ENCODE data around the gene CEP164.

Gene CEP164

DNA sequence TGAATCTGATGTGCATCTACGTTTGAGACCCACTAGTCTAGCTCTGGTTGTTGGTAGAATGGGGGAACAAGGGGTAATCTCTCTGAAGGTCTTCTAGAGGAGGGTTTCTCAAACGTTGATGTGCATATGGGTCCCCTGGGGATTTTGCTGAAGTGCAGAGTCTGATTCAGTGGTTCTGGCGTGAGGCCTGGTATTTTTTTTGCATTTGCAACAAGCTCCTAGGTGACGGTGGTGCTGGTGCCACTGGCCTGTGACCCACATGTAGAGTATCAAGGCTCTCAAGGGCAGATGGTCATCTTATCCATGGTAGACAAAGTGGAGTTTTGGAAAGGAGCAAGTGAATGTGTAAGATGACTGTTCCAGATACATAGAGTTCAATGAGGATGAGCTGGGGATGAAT lies 97.1 kb downstream of the CEP164 start (continued):
- TF ChIP-seq, protein P1, sequence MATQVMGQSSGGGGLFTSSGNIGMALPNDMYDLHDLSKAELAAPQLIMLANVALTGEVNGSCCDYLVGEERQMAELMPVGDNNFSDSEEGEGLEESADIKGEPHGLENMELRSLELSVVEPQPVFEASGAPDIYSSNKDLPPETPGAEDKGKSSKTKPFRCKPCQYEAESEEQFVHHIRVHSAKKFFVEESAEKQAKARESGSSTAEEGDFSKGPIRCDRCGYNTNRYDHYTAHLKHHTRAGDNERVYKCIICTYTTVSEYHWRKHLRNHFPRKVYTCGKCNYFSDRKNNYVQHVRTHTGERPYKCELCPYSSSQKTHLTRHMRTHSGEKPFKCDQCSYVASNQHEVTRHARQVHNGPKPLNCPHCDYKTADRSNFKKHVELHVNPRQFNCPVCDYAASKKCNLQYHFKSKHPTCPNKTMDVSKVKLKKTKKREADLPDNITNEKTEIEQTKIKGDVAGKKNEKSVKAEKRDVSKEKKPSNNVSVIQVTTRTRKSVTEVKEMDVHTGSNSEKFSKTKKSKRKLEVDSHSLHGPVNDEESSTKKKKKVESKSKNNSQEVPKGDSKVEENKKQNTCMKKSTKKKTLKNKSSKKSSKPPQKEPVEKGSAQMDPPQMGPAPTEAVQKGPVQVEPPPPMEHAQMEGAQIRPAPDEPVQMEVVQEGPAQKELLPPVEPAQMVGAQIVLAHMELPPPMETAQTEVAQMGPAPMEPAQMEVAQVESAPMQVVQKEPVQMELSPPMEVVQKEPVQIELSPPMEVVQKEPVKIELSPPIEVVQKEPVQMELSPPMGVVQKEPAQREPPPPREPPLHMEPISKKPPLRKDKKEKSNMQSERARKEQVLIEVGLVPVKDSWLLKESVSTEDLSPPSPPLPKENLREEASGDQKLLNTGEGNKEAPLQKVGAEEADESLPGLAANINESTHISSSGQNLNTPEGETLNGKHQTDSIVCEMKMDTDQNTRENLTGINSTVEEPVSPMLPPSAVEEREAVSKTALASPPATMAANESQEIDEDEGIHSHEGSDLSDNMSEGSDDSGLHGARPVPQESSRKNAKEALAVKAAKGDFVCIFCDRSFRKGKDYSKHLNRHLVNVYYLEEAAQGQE (tag by site-specific recombination; IDR thresholded peaks at IDR 0.05) = no peak
- TF ChIP-seq ZNF175 (tag by site-specific recombination; IDR thresholded peaks at IDR 0.05) = no peak

DNA sequence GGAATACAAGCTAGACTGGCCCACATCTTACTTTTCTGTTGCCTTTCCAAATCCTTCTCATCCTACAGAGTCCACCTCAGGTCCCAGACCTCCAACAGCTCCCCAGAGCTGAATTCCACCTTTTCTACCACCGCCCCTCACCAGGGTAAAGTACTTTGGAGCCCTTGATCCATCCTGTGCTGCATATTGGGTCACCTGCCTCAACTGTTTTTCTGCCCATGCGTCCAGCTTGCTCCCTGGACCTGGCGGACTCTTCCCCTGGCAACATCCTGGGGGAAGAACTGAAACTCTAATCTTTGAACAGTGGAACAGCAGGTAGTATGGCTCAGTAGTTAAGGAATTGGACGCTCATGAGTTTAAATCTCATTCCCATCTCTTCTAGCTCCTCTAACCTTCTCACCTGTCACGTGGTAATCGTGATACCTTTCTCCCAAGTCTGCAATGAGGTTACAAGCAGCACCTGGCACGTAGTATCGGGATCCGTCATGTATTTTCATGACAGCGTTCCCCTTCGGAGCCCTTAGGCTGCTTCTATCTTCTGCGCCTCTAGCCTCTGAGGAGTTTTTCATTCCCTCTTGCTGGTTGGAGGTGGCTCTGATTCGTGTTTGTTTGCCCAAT lies 98.1 kb downstream of the CEP164 start:
- ChIA-PET CTCF (interaction anchor here (0.6 to 4.9 kb wide), 94 partner anchors 10 to 916 kb away, joined by 3 to 113 read pairs (median 4); partner anchors contain the start of gene CEP164), POLR2A (no interaction called here)

DNA sequence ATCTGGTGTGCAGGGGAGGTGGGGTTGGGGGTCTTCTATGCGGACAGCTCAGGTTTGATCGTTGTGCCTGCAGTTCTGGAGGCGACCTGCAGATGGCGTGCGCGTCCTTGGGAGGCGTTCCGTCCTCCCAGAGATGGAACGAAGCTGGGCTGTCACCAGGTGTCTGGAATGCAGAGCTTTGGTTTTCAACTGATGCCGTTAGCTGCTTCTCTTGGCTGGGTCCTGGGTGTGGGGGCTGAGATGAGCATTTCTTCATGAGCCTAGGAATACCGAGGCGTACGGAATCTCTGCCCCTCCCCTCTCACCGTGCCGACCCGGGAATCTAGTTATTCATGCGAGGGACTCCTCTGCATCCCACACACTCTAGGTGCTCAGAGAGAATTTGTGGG lies 98.6 kb downstream of the CEP164 start:
- H3K4me1 ChIP-seq (ENCODE audit: control insufficient read depth, insufficient read depth, low read length) = no peaks in the 10 kb centered on the region
- ChIA-PET POLR2A (no interaction called here), CTCF (interaction anchor here (0.5 to 4.9 kb wide), 99 partner anchors 11 to 915 kb away, joined by 3 to 113 read pairs (median 4); partner anchors contain the start of gene CEP164)
- H3K4me3 ChIP-seq (ENCODE audit: low read depth, low read length) = no peak overlapping the region
- H3K27ac ChIP-seq (ENCODE audit: extremely low read depth, low read depth, low read length) = no peak overlapping the region
- TF ChIP-seq ZNF654 (tag by site-specific recombination; IDR thresholded peaks at IDR 0.05; ENCODE audit: low read depth) = peak; percentile 61
- no peak for TF ChIP-seq SP7 (tag by site-specific recombination; IDR thresholded peaks at IDR 0.05)
- peak; percentile 82 for TF ChIP-seq ZNF2 (tag by site-specific recombination; IDR thresholded peaks at IDR 0.05)
- TF ChIP-seq, protein P2, sequence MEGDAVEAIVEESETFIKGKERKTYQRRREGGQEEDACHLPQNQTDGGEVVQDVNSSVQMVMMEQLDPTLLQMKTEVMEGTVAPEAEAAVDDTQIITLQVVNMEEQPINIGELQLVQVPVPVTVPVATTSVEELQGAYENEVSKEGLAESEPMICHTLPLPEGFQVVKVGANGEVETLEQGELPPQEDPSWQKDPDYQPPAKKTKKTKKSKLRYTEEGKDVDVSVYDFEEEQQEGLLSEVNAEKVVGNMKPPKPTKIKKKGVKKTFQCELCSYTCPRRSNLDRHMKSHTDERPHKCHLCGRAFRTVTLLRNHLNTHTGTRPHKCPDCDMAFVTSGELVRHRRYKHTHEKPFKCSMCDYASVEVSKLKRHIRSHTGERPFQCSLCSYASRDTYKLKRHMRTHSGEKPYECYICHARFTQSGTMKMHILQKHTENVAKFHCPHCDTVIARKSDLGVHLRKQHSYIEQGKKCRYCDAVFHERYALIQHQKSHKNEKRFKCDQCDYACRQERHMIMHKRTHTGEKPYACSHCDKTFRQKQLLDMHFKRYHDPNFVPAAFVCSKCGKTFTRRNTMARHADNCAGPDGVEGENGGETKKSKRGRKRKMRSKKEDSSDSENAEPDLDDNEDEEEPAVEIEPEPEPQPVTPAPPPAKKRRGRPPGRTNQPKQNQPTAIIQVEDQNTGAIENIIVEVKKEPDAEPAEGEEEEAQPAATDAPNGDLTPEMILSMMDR (tag by site-specific recombination; IDR thresholded peaks at IDR 0.05) = peak; percentile 82
- TF ChIP-seq HOXA7 (CRISPR knock-in tag; IDR thresholded peaks at IDR 0.05; ENCODE audit: borderline replicate concordance) = no peak
- peak; percentile 47; the same call in 1 of the 2 replicates for TF ChIP-seq ZBTB17 (tag by site-specific recombination; IDR thresholded peaks at IDR 0.05)
- TF ChIP-seq ZNF626 (tag by site-specific recombination; IDR thresholded peaks at IDR 0.05) = no peak
- TF ChIP-seq ZNF600 (tag by site-specific recombination; IDR thresholded peaks at IDR 0.05) = peak; percentile 48
- TF ChIP-seq, protein P3, sequence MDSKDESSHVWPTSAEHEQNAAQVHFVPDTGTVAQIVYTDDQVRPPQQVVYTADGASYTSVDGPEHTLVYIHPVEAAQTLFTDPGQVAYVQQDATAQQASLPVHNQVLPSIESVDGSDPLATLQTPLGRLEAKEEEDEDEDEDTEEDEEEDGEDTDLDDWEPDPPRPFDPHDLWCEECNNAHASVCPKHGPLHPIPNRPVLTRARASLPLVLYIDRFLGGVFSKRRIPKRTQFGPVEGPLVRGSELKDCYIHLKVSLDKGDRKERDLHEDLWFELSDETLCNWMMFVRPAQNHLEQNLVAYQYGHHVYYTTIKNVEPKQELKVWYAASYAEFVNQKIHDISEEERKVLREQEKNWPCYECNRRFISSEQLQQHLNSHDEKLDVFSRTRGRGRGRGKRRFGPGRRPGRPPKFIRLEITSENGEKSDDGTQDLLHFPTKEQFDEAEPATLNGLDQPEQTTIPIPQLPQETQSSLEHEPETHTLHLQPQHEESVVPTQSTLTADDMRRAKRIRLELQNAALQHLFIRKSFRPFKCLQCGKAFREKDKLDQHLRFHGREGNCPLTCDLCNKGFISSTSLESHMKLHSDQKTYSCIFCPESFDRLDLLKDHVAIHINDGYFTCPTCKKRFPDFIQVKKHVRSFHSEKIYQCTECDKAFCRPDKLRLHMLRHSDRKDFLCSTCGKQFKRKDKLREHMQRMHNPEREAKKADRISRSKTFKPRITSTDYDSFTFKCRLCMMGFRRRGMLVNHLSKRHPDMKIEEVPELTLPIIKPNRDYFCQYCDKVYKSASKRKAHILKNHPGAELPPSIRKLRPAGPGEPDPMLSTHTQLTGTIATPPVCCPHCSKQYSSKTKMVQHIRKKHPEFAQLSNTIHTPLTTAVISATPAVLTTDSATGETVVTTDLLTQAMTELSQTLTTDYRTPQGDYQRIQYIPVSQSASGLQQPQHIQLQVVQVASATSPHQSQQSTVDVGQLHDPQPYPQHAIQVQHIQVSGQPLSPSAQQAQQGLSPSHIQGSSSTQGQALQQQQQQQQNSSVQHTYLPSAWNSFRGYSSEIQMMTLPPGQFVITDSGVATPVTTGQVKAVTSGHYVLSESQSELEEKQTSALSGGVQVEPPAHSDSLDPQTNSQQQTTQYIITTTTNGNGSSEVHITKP (tag by site-specific recombination; IDR thresholded peaks at IDR 0.05) = no peak
- TF ChIP-seq ZNF624 (tag by site-specific recombination; IDR thresholded peaks at IDR 0.05) = no peak
- no peaks in the 10 kb centered on the region for H3K9me3 ChIP-seq (ENCODE audit: control insufficient read depth, insufficient read depth, low read depth, low read length)
- H3K36me3 ChIP-seq (ENCODE audit: control insufficient read depth in 2 of 2, insufficient read depth in 1 of 2, low read length in 2 of 2) = no peaks in the 10 kb centered on the region

More for the DNA sequence above, 98.1 kb downstream of the CEP164 start:
- H3K36me3 ChIP-seq (ENCODE audit: control insufficient read depth in 2 of 2, insufficient read depth in 1 of 2, low read length in 2 of 2) = no peaks in the 10 kb centered on the region
- H3K27ac ChIP-seq (ENCODE audit: extremely low read depth, low read depth, low read length) = no peak overlapping the region
- H3K9me3 ChIP-seq (ENCODE audit: control insufficient read depth, insufficient read depth, low read depth, low read length) = no peaks in the 10 kb centered on the region
- TF ChIP-seq, protein P4, sequence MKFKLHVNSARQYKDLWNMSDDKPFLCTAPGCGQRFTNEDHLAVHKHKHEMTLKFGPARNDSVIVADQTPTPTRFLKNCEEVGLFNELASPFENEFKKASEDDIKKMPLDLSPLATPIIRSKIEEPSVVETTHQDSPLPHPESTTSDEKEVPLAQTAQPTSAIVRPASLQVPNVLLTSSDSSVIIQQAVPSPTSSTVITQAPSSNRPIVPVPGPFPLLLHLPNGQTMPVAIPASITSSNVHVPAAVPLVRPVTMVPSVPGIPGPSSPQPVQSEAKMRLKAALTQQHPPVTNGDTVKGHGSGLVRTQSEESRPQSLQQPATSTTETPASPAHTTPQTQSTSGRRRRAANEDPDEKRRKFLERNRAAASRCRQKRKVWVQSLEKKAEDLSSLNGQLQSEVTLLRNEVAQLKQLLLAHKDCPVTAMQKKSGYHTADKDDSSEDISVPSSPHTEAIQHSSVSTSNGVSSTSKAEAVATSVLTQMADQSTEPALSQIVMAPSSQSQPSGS (tag by site-specific recombination; IDR thresholded peaks at IDR 0.05; ENCODE audit: low read depth) = no peak
- TF ChIP-seq ZNF561 (tag by site-specific recombination; IDR thresholded peaks at IDR 0.05; ENCODE audit: borderline replicate concordance) = no peak
- TF ChIP-seq, protein P1 (tag by site-specific recombination; IDR thresholded peaks at IDR 0.05) = no peak
- TF ChIP-seq ZNF549 (tag by site-specific recombination; IDR thresholded peaks at IDR 0.05) = no peak
- TF ChIP-seq ZNF423 (tag by site-specific recombination; IDR thresholded peaks at IDR 0.05) = no peak
- TF ChIP-seq GLIS2 (tag by site-specific recombination; IDR thresholded peaks at IDR 0.05) = no peak
- no peaks in the 10 kb centered on the region for H3K4me1 ChIP-seq (ENCODE audit: control insufficient read depth, insufficient read depth, low read length)
- no peak overlapping the region for H3K4me3 ChIP-seq (ENCODE audit: low read depth, low read length)

All from HEK293 (cell line).